Measurements from ENCODE around the gene SETD4. TPM values are rescaled to one million over a fixed set of nuclear protein-coding genes. Genes with fewer than 3 reads are reported as not detected.

The SETD4 gene
- total and polyA plus RNA-seq, 4 donors = 2.9 to 12.0 (median 6.8) TPM

DNA sequence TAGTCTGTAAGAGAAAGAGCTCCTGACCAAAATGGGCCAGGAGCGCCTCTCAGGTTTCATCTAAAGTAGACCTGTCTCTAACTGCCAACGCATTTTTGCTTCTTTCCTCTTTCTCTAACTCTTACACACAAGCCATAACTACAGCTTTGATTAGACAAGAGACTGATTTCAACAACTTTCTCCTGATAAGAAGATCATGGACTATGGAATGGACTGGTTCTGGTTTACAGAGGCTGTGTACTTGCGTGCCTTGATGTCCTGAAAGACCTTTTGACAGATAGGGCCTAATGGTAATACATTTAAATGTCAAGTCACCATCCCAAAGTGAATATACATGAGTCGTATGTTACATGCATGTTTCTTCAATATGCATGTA is 3.7 kb upstream of the SETD4 start:
- H3K4me3 ChIP-seq (ENCODE audit: low read depth in 1 of 3, low read length in 3 of 3) = no peak overlapping the region
- H3K9me3 ChIP-seq (ENCODE audit: control insufficient read depth in 4 of 4, low read length in 3 of 4) = peaks cover 0 to 4% (median 0%) of the 10 kb centered on the region in 4 donors
- no peak overlapping the region for H3K9ac ChIP-seq (ENCODE audit: low read depth in 1 of 2, low read length in 2 of 2)
- no peak for DNase-seq (ENCODE audit: low spot score)
- 70% methylated on average over 4 of the region's 4 CpGs for WGBS
- TF ChIP-seq SP1 (IDR thresholded peaks at IDR 0.05) (peak; percentile 44), RXRA (IDR thresholded peaks at IDR 0.05) (peak in 1 of 2 donors; percentile 34), TAF1 (conservative IDR thresholded peaks at IDR 0.05) (no peak), NR2F2 (IDR thresholded peaks at IDR 0.05) (no peak), HNF4A (conservative IDR thresholded peaks at IDR 0.05) (peak; percentile 77 to 79)
- TF ChIP-seq, protein P1, sequence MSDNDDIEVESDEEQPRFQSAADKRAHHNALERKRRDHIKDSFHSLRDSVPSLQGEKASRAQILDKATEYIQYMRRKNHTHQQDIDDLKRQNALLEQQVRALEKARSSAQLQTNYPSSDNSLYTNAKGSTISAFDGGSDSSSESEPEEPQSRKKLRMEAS (IDR thresholded peaks at IDR 0.05) = no peak
- no peaks in the 10 kb centered on the region for H3K27me3 ChIP-seq (ENCODE audit: control insufficient read depth in 4 of 4, insufficient read depth in 4 of 4, low read length in 3 of 4)
- H3K36me3 ChIP-seq (ENCODE audit: control insufficient read depth in 4 of 4, insufficient read depth in 3 of 4, low read depth in 1 of 4, low read length in 3 of 4) = no peaks in the 10 kb centered on the region
- peaks cover 6 to 30% (median 25%) of the 10 kb centered on the region in 4 donors for H3K4me1 ChIP-seq (ENCODE audit: control insufficient read depth in 4 of 4, insufficient read depth in 4 of 4, low read length in 3 of 4)
- H3K27ac ChIP-seq (ENCODE audit: low read depth in 1 of 2, low read length in 2 of 2) = no peak overlapping the region

DNA sequence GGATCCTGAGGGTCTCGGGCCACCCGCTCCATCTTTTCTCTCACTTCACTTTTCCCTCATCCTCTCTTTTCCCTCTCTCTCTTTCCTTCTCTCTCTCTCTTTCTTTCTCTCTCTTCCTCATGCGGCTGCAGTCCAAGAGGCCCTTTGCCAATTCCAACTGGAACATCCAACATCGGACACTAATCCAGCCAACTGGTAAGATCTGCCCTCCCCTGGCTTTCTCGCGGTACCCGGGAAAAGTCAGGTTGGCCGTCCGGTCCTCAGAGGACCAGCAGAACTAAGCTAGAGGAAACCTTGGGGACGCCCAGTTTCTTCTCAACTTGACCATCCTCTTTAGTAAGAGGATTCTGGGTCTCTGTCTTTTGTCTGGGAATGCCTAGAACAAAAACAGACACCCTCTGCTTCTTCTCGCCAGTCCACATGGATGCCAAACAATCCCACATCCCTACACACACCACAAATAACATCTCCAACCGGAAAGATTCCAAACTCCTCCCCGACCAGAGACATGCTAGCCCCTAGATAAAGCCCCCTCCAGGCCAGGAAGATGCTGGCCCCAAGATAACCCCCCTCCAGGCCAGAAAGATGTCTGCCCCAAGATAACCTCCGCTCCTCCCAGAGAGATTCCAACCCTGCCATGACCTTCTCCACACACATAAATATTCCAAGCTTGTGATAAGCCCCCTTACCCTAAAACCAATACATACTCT is 3.2 kb upstream of the SETD4 start:
- 60% methylated on average over 14 of the region's 14 CpGs for WGBS
- TF ChIP-seq EGR1 (IDR thresholded peaks at IDR 0.05; ENCODE audit: low read depth in 2 of 2) = no peak
- TF ChIP-seq HNF4G (IDR thresholded peaks at IDR 0.05) = no peak
- peak in 1 of 2 donors; percentile 7 for TF ChIP-seq HNF4A (conservative IDR thresholded peaks at IDR 0.05)
- TF ChIP-seq, protein P2, sequence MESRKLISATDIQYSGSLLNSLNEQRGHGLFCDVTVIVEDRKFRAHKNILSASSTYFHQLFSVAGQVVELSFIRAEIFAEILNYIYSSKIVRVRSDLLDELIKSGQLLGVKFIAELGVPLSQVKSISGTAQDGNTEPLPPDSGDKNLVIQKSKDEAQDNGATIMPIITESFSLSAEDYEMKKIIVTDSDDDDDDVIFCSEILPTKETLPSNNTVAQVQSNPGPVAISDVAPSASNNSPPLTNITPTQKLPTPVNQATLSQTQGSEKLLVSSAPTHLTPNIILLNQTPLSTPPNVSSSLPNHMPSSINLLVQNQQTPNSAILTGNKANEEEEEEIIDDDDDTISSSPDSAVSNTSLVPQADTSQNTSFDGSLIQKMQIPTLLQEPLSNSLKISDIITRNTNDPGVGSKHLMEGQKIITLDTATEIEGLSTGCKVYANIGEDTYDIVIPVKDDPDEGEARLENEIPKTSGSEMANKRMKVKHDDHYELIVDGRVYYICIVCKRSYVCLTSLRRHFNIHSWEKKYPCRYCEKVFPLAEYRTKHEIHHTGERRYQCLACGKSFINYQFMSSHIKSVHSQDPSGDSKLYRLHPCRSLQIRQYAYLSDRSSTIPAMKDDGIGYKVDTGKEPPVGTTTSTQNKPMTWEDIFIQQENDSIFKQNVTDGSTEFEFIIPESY (IDR thresholded peaks at IDR 0.05) = peak; percentile 70
- no peaks in the 10 kb centered on the region for H3K27me3 ChIP-seq (ENCODE audit: control insufficient read depth in 4 of 4, insufficient read depth in 4 of 4, low read length in 3 of 4)
- H3K4me3 ChIP-seq (ENCODE audit: low read depth in 1 of 3, low read length in 3 of 3) = no peak overlapping the region
- DNase-seq (ENCODE audit: low spot score) = no peak
- peaks cover 6 to 32% (median 26%) of the 10 kb centered on the region in 4 donors for H3K4me1 ChIP-seq (ENCODE audit: control insufficient read depth in 4 of 4, insufficient read depth in 4 of 4, low read length in 3 of 4)
- peaks cover 0 to 3% (median 0%) of the 10 kb centered on the region in 4 donors for H3K36me3 ChIP-seq (ENCODE audit: control insufficient read depth in 4 of 4, insufficient read depth in 3 of 4, low read depth in 1 of 4, low read length in 3 of 4)
- H3K9ac ChIP-seq (ENCODE audit: low read depth in 1 of 2, low read length in 2 of 2) = no peak overlapping the region
- H3K9me3 ChIP-seq (ENCODE audit: control insufficient read depth in 4 of 4, low read length in 3 of 4) = no peaks in the 10 kb centered on the region
- H3K27ac ChIP-seq (ENCODE audit: low read depth in 1 of 2, low read length in 2 of 2) = no peak overlapping the region

DNA sequence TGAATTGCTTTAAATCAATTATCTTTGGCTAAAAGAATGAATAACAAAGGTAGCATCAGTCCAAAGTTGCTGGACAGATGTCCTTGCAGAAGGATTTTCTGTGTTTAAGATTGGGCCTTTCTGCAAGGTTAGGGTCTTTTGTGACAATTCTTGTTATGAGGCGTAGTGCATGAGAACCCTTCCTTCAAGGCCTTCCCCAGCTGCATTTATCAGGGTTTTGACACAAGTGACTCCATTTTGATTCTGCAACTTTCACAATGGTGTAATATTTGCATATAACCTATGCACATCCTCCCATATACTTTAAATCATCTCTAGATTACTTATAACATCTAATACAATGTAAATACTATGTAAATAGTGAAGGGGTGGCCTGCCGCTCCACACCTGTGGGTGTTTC is 1.1 kb upstream of the SETD4 start:
- DNase-seq (ENCODE audit: low spot score) = no peak
- TF ChIP-seq SP1 (IDR thresholded peaks at IDR 0.05) = no peak
- TF ChIP-seq, protein P2 (IDR thresholded peaks at IDR 0.05) = no peak
- no peak for TF ChIP-seq RXRA (IDR thresholded peaks at IDR 0.05)
- TF ChIP-seq NR2F2 (IDR thresholded peaks at IDR 0.05) = no peak
- TF ChIP-seq FOXA2 (IDR thresholded peaks at IDR 0.05) = no peak
- TF ChIP-seq HNF4G (IDR thresholded peaks at IDR 0.05) = no peak
- no peak for TF ChIP-seq EGR1 (IDR thresholded peaks at IDR 0.05; ENCODE audit: low read depth in 2 of 2)
- TF ChIP-seq, protein P3, sequence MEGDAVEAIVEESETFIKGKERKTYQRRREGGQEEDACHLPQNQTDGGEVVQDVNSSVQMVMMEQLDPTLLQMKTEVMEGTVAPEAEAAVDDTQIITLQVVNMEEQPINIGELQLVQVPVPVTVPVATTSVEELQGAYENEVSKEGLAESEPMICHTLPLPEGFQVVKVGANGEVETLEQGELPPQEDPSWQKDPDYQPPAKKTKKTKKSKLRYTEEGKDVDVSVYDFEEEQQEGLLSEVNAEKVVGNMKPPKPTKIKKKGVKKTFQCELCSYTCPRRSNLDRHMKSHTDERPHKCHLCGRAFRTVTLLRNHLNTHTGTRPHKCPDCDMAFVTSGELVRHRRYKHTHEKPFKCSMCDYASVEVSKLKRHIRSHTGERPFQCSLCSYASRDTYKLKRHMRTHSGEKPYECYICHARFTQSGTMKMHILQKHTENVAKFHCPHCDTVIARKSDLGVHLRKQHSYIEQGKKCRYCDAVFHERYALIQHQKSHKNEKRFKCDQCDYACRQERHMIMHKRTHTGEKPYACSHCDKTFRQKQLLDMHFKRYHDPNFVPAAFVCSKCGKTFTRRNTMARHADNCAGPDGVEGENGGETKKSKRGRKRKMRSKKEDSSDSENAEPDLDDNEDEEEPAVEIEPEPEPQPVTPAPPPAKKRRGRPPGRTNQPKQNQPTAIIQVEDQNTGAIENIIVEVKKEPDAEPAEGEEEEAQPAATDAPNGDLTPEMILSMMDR (IDR thresholded peaks at IDR 0.05; ENCODE audit: low read depth, low read length, missing input control) = no peak
- TF ChIP-seq, protein P4, sequence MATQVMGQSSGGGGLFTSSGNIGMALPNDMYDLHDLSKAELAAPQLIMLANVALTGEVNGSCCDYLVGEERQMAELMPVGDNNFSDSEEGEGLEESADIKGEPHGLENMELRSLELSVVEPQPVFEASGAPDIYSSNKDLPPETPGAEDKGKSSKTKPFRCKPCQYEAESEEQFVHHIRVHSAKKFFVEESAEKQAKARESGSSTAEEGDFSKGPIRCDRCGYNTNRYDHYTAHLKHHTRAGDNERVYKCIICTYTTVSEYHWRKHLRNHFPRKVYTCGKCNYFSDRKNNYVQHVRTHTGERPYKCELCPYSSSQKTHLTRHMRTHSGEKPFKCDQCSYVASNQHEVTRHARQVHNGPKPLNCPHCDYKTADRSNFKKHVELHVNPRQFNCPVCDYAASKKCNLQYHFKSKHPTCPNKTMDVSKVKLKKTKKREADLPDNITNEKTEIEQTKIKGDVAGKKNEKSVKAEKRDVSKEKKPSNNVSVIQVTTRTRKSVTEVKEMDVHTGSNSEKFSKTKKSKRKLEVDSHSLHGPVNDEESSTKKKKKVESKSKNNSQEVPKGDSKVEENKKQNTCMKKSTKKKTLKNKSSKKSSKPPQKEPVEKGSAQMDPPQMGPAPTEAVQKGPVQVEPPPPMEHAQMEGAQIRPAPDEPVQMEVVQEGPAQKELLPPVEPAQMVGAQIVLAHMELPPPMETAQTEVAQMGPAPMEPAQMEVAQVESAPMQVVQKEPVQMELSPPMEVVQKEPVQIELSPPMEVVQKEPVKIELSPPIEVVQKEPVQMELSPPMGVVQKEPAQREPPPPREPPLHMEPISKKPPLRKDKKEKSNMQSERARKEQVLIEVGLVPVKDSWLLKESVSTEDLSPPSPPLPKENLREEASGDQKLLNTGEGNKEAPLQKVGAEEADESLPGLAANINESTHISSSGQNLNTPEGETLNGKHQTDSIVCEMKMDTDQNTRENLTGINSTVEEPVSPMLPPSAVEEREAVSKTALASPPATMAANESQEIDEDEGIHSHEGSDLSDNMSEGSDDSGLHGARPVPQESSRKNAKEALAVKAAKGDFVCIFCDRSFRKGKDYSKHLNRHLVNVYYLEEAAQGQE (IDR thresholded peaks at IDR 0.05) = no peak
- H3K9ac ChIP-seq (ENCODE audit: low read depth in 1 of 2, low read length in 2 of 2) = no peak overlapping the region
- H3K4me3 ChIP-seq (ENCODE audit: low read depth in 1 of 3, low read length in 3 of 3) = no peak overlapping the region
- no peaks in the 10 kb centered on the region for H3K27me3 ChIP-seq (ENCODE audit: control insufficient read depth in 4 of 4, insufficient read depth in 4 of 4, low read length in 3 of 4)
- H3K27ac ChIP-seq (ENCODE audit: low read depth in 1 of 2, low read length in 2 of 2) = no peak overlapping the region
- WGBS = 98% methylated on average over 2 of the region's 2 CpGs
- H3K36me3 ChIP-seq (ENCODE audit: control insufficient read depth in 4 of 4, insufficient read depth in 3 of 4, low read depth in 1 of 4, low read length in 3 of 4) = peaks cover 3 to 8% (median 6%) of the 10 kb centered on the region in 4 donors
- no peaks in the 10 kb centered on the region for H3K9me3 ChIP-seq (ENCODE audit: control insufficient read depth in 4 of 4, low read length in 3 of 4)
- peaks cover 6 to 32% (median 23%) of the 10 kb centered on the region in 4 donors for H3K4me1 ChIP-seq (ENCODE audit: control insufficient read depth in 4 of 4, insufficient read depth in 4 of 4, low read length in 3 of 4)

All from liver (tissue), 9 donors.